H1 (cell line): ENCODE data around the gene CEACAM6.

Experiments used
- BCL11A ChIP-seq, 2 experiments: IDR thresholded peaks; one replicate each; pipeline ENCODE4 v1.6.1; 2011; ENCODE audit warnings: low read depth in 2 of 2, low read length in 2 of 2, mild to moderate bottlenecking in 2 of 2
- CBX5 ChIP-seq: fragments of 300-800, 300-1000 bp; sonication (generic); IDR thresholded peaks from 2 replicates; pipeline ENCODE4 v1.7.1; 2016; ENCODE audit warnings: antibody characterized with exemption, low read length, low read depth
- CTCF ChIP-seq, 3 experiments: IDR thresholded peaks; 1 replicate in 2 of 3; 2 replicates in 1 of 3; pipeline versions ENCODE4 v1.5.1 to v1.6.1; 2011; ENCODE audit warnings: low read length in 3 of 3, mild to moderate bottlenecking in 3 of 3, inconsistent platforms in 2 of 3, low read depth in 1 of 3, moderate library complexity in 1 of 3; ENCODE audit not compliant: insufficient read depth in 1 of 3; ENCODE audit errors: control extremely low read depth in 1 of 3
- EP300 ChIP-seq, 2 experiments: IDR thresholded peaks; 1 replicate in 1 of 2; 2 replicates in 1 of 2; pipeline ENCODE4 v1.6.1; 2011 to 2012; ENCODE audit warnings: low read depth in 2 of 2, low read length in 2 of 2, mild to moderate bottlenecking in 2 of 2, borderline replicate concordance in 1 of 2, inconsistent platforms in 1 of 2, moderate library complexity in 1 of 2
- EZH2 ChIP-seq: fragments of 200-600 bp; sonication (generic); IDR thresholded peaks from 2 replicates; pipeline ENCODE4 v1.7.1; 2012; ENCODE audit warnings: low read depth, mild to moderate bottlenecking, moderate library complexity, low read length, inconsistent platforms; ENCODE audit not compliant: severe bottlenecking
- FOSL1 ChIP-seq: IDR thresholded peaks from 2 replicates; pipeline ENCODE4 v1.6.1; 2011; ENCODE audit warnings: mild to moderate bottlenecking, low read depth, low read length, moderate library complexity; ENCODE audit not compliant: insufficient read depth
- KDM1A ChIP-seq: fragments of 200-600, 300-600 bp; sonication (generic); IDR thresholded peaks from 2 replicates; pipeline ENCODE4 v1.7.1; 2016; ENCODE audit warnings: mild to moderate bottlenecking, low read length, borderline replicate concordance
- POLR2AphosphoS5 ChIP-seq: IDR thresholded peaks from 2 replicates; pipeline ENCODE4 v1.6.1; 2011; ENCODE audit warnings: low read depth, low read length
- SIX5 ChIP-seq: IDR thresholded peaks from 2 replicates; pipeline ENCODE4 v1.6.1; 2011; ENCODE audit warnings: mild to moderate bottlenecking, low read depth, low read length
- SP2 ChIP-seq: IDR thresholded peaks from 2 replicates; pipeline ENCODE4 v1.6.1; 2012; ENCODE audit warnings: mild to moderate bottlenecking, low read length, inconsistent platforms
- TEAD4 ChIP-seq: IDR thresholded peaks from 2 replicates; pipeline ENCODE4 v1.6.1; 2012; ENCODE audit warnings: low read depth, low read length, inconsistent platforms, mixed read lengths

GRCh38 chr19:41718761-41719160 is 36.6 kb upstream of the CEACAM6 start:
- TF ChIP-seq FOSL1, result no peak
- no peak for TF ChIP-seq KDM1A
- no peak for TF ChIP-seq EZH2
- TF ChIP-seq EP300 (IDR thresholded peaks at IDR 0.05; ENCODE audit: borderline replicate concordance in 1 of 2, low read depth in 2 of 2, low read length in 2 of 2), result no peak
- no peak for TF ChIP-seq POLR2AphosphoS5
- TF ChIP-seq CTCF (IDR thresholded peaks at IDR 0.05; ENCODE audit: control extremely low read depth in 1 of 3, insufficient read depth in 1 of 3, low read depth in 1 of 3, low read length in 3 of 3), result no peak
- no peak for TF ChIP-seq BCL11A (IDR thresholded peaks at IDR 0.05; ENCODE audit: low read depth in 2 of 2, low read length in 2 of 2)
- TF ChIP-seq CBX5, result no peak
- no peak for TF ChIP-seq TEAD4
- no peak for TF ChIP-seq SP2
- TF ChIP-seq SIX5, result no peak
